Lung (tissue), 12 donors: ENCODE measurements around the gene ENTREP1. TPM values are rescaled to one million over a fixed set of nuclear protein-coding genes. Genes with fewer than 3 reads are reported as not detected.

Experiments used
- ATAC-seq: fragments of 200-7000 bp; cut with Tn5 transposase; one replicate; pipeline ENCODE4 v1.9.1; 2020; ENCODE audit warnings: moderate number of reproducible peaks; ENCODE audit not compliant: insufficient read depth, low FRiP score
- DNase-seq, 3 donors: peaks; one replicate each; pipeline ENCODE4 v3.0.0-alpha.2; 2013 to 2017
- H3K27ac ChIP-seq, 2 donors: one replicate each; pipeline ENCODE4 v1.5.1; 2013; ENCODE audit warnings: mild to moderate bottlenecking in 2 of 2, moderate library complexity in 2 of 2, control low read depth in 1 of 2, inconsistent platforms in 1 of 2, low read depth in 1 of 2, low read length in 1 of 2
- H3K27me3 ChIP-seq, 3 donors: one replicate each; pipeline ENCODE4 v1.5.1; 2013; ENCODE audit warnings: low read length in 2 of 3; ENCODE audit not compliant: control insufficient read depth in 3 of 3, insufficient read depth in 3 of 3
- H3K36me3 ChIP-seq, 4 donors: one replicate each; pipeline ENCODE4 v1.5.1; 2013; ENCODE audit warnings: low read length in 4 of 4, mild to moderate bottlenecking in 1 of 4, moderate library complexity in 1 of 4; ENCODE audit not compliant: control insufficient read depth in 4 of 4, insufficient read depth in 4 of 4
- H3K4me1 ChIP-seq, 5 donors: one replicate each; pipeline ENCODE4 v1.5.1; 2013; ENCODE audit warnings: low read length in 5 of 5, mild to moderate bottlenecking in 2 of 5, moderate library complexity in 1 of 5; ENCODE audit not compliant: control insufficient read depth in 5 of 5, insufficient read depth in 5 of 5
- H3K4me3 ChIP-seq: one replicate; pipeline ENCODE4 v1.5.1; 2013; ENCODE audit warnings: mild to moderate bottlenecking, control low read depth, moderate library complexity
- H3K9ac ChIP-seq, 2 donors: one replicate each; pipeline ENCODE4 v1.5.1; 2013; ENCODE audit warnings: low read length in 2 of 2, control low read depth in 1 of 2; ENCODE audit not compliant: insufficient read depth in 1 of 2
- H3K9me3 ChIP-seq, 4 donors: one replicate each; pipeline ENCODE4 v1.5.1; 2013; ENCODE audit warnings: low read length in 3 of 4, mild to moderate bottlenecking in 1 of 4, moderate library complexity in 1 of 4; ENCODE audit not compliant: control insufficient read depth in 4 of 4, insufficient read depth in 3 of 4
- WGBS, 2 donors: extraction: QIAGEN DNeasy Blood & Tissue Kit; methylation state at CpG; one replicate each; pipeline ENCODE4 v1.1.7; 2013; 5-methylcytosine and 5-hydroxymethylcytosine counted together
- polyA plus RNA-seq, 2 donors: library from polyadenylated mRNA; stranded (reverse); fragments of 200-250 nt; gene quantifications; one replicate each; pipeline ENCODE4 v1.2.1, GENCODE V29; 2013
- total RNA-seq, 2 donors: library from RNA; depleted of rRNA in 1 of 2; stranded (reverse); fragments of >200 nt in 1 of 2; gene quantifications; one replicate each; pipeline ENCODE4 v1.2.1, GENCODE V29; 2014 to 2021
- TF ChIP-seq, protein P1 (sequence below): IDR thresholded peaks from 2 replicates; pipeline ENCODE4 v1.5.1; 2012; ENCODE audit warnings: mild to moderate bottlenecking; ENCODE audit errors: control extremely low read depth, extremely low read depth
- donor health status: control.
- donor health status: control.
- donor health status: Bipolar disorder and iron deficiency.
- donor health status: healthy.
- donor health status: DM: yes; HTN: yes; CAD: no.

ENTREP1 gene
- total and polyA plus RNA-seq, 4 donors: 3.7 to 47.9 (median 18.3) TPM

DNA sequence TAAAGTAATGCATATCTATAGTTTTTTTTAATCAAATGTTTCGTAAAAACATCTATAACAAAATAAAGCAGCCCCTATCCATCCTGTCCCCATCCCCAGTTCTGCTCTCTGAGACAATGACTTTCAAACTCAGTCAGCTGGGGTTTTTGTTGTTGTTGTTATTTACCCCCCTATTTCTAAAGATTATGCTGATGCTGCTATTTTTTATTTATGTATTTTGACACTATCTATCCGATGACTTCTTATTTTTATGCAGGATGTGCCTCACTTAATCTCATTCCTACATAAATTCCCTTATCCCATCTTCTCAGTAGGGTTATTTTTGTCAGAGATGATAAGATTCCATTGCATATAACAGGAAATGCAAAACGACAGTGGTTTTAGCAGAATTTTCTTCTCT lies 45.3 kb upstream of the ENTREP1 start:
- no peaks in the 10 kb centered on the region for H3K9me3 ChIP-seq
- no peak overlapping the region for H3K27ac ChIP-seq
- TF ChIP-seq, protein P1, sequence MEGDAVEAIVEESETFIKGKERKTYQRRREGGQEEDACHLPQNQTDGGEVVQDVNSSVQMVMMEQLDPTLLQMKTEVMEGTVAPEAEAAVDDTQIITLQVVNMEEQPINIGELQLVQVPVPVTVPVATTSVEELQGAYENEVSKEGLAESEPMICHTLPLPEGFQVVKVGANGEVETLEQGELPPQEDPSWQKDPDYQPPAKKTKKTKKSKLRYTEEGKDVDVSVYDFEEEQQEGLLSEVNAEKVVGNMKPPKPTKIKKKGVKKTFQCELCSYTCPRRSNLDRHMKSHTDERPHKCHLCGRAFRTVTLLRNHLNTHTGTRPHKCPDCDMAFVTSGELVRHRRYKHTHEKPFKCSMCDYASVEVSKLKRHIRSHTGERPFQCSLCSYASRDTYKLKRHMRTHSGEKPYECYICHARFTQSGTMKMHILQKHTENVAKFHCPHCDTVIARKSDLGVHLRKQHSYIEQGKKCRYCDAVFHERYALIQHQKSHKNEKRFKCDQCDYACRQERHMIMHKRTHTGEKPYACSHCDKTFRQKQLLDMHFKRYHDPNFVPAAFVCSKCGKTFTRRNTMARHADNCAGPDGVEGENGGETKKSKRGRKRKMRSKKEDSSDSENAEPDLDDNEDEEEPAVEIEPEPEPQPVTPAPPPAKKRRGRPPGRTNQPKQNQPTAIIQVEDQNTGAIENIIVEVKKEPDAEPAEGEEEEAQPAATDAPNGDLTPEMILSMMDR: no peak
- no peak overlapping the region for H3K9ac ChIP-seq
- WGBS, 2 donors: 59 to 75% methylated on average over 3 of the region's 3 CpGs
- ATAC-seq: no peak
- H3K4me1 ChIP-seq: peaks cover 0 to 6% (median 0%) of the 10 kb centered on the region in 5 donors
- DNase-seq: no peak
- H3K4me3 ChIP-seq: no peak overlapping the region
- no peaks in the 10 kb centered on the region for H3K27me3 ChIP-seq
- H3K36me3 ChIP-seq: no peaks in the 10 kb centered on the region

DNA sequence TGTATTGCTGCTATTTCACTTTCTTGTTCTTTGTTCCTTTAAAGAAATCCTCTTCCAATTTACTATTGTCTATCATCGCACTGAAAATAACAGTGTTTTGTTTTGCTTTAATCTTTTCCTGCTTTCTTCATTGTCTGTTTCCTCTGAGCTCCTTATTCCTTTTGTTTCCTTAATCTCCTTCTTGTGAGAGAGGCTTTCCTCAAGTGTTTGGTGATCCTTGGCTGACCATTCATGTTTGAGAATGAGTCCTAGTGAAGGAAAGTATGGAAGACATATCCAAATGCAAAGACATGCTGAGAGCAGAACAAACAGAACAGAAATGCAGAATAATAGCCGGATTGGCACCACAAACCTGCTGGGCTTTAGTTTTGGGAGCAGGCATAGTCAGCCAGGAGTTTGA lies 42.0 kb upstream of the ENTREP1 start:
- no peak overlapping the region for H3K4me3 ChIP-seq
- H3K36me3 ChIP-seq: no peaks in the 10 kb centered on the region
- TF ChIP-seq, protein P1: no peak
- no peaks in the 10 kb centered on the region for H3K9me3 ChIP-seq
- peaks cover 0 to 6% (median 0%) of the 10 kb centered on the region in 5 donors for H3K4me1 ChIP-seq
- no peaks in the 10 kb centered on the region for H3K27me3 ChIP-seq
- 65 to 78% methylated on average over 2 of the region's 2 CpGs for WGBS, 2 donors
- H3K27ac ChIP-seq: no peak overlapping the region
- no peak overlapping the region for H3K9ac ChIP-seq
- ATAC-seq: no peak
- peak in 1 of 3 donors; percentile 28 for DNase-seq

DNA sequence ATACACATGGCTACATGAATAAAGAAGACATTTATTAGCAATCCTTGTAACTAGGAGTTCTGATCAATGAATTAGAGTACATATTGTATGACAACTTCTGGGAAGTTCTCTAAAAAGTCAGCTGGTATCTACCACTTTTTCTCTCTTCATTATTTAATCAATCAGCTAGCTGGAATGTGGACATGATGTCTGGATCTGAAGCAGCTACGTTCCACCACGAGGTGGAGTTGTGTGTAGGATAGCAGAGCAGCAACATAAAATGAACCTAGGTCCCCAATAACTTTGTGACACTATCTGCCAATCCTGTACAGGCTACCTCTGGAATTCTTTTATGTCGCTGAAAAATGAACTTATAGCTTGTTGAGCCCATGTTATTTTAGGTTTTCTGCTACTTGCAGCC lies 32.9 kb upstream of the ENTREP1 start:
- peaks cover under 1 to 13% (median 6%) of the 10 kb centered on the region in 5 donors for H3K4me1 ChIP-seq
- DNase-seq (no peak), ATAC-seq (no peak)
- 91 to 92% methylated on average over 3 of the region's 3 CpGs for WGBS, 2 donors
- no peaks in the 10 kb centered on the region for H3K36me3 ChIP-seq
- H3K4me3 ChIP-seq: no peak overlapping the region
- TF ChIP-seq, protein P1: no peak
- no peaks in the 10 kb centered on the region for H3K27me3 ChIP-seq
- no peak overlapping the region for H3K27ac ChIP-seq
- no peak overlapping the region for H3K9ac ChIP-seq
- no peaks in the 10 kb centered on the region for H3K9me3 ChIP-seq

DNA sequence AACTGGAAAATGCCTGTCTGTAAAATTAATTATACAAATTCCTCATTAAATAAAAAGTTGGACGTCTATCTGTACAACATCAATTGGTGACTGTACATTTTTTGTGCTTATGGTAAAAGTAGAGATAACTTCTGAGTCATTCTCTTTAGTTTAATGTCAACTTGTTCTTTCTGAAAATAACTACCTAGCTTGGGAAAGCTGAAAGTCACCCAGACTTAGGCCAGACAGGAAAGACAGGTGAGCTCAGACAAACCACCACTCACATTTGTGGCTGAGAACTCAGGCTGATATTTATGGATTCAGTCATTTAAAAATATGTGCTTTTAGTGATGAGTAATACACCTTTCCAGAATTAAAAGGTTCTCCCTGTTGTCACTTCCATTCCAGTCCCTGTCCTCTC lies 31.9 kb upstream of the ENTREP1 start:
- ATAC-seq (no peak), DNase-seq (no peak)
- Histone ChIP-seq H3K27me3 (no peaks in the 10 kb centered on the region), H3K4me3 (no peak overlapping the region), H3K9ac (no peak overlapping the region), H3K4me1 (peaks cover 2 to 24% (median 11%) of the 10 kb centered on the region in 5 donors), H3K27ac (no peak overlapping the region), H3K36me3 (no peaks in the 10 kb centered on the region), H3K9me3 (no peaks in the 10 kb centered on the region)
- TF ChIP-seq, protein P1: no peak
- 56 to 65% methylated on average over 1 of the region's 1 CpG for WGBS, 2 donors
